HEK293 (cell line): ENCODE data around the gene ZNF749.
A peak's percentile ranks its signal among the peaks of the same experiment; 100 is the strongest.

ENCODE experiments used
- KLF9 ChIP-seq: fragments of 450-650 bp; formaldehyde crosslinking; IDR thresholded peaks from 2 replicates; pipeline ENCODE4 v1.5.1; 2016; ENCODE audit warnings: missing biosample characterization, missing genetic modification characterization, low read depth
- MZF1 ChIP-seq: fragments of 450-650 bp; formaldehyde crosslinking; IDR thresholded peaks from 2 replicates; pipeline ENCODE4 v1.5.1; 2017; ENCODE audit warnings: missing biosample characterization, missing genetic modification characterization, borderline replicate concordance
- PRDM1 ChIP-seq: fragments of 450-650 bp; formaldehyde crosslinking; IDR thresholded peaks from 2 replicates; pipeline ENCODE4; 2016; ENCODE audit warnings: missing biosample characterization, missing genetic modification characterization
- RBAK ChIP-seq: fragments of 450-650 bp; formaldehyde crosslinking; IDR thresholded peaks from 2 replicates; pipeline ENCODE4 v1.5.1; 2016; ENCODE audit warnings: missing biosample characterization, missing genetic modification characterization
- ZNF354C ChIP-seq: fragments of 450-650 bp; formaldehyde crosslinking; IDR thresholded peaks from 2 replicates; pipeline ENCODE4 v1.5.1; 2016; ENCODE audit warnings: missing biosample characterization, missing genetic modification characterization, low read depth, borderline replicate concordance
- ZNF37A ChIP-seq: fragments of 450-650 bp; IDR thresholded peaks from 2 replicates; pipeline ENCODE4 v1.5.1; 2018; ENCODE audit warnings: missing biosample characterization, missing genetic modification characterization
- ZNF510 ChIP-seq: fragments of 450-650 bp; formaldehyde crosslinking; IDR thresholded peaks from 2 replicates; pipeline ENCODE4 v1.5.1; 2018; ENCODE audit warnings: mild to moderate bottlenecking, missing genetic modification characterization, missing biosample characterization; ENCODE audit not compliant: insufficient replicate concordance
- TF ChIP-seq, protein P1 (sequence below): fragments of 450-650 bp; formaldehyde crosslinking; IDR thresholded peaks from 2 replicates; pipeline ENCODE4 v1.5.1; 2016; ENCODE audit warnings: missing biosample characterization, missing genetic modification characterization
- TF ChIP-seq, protein P2 (sequence below): fragments of 450-650 bp; formaldehyde crosslinking; IDR thresholded peaks from 2 replicates; pipeline ENCODE4 v1.5.1; 2017; ENCODE audit warnings: missing biosample characterization, missing genetic modification characterization
- TF ChIP-seq, protein P3 (sequence below): fragments of 450-650 bp; formaldehyde crosslinking; IDR thresholded peaks from 2 replicates; pipeline ENCODE4 v1.5.1; 2016; ENCODE audit warnings: missing biosample characterization, missing genetic modification characterization
- TF ChIP-seq, protein P4 (sequence below): fragments of 450-650 bp; formaldehyde crosslinking; conservative IDR thresholded peaks from 2 replicates; pipeline ENCODE4 v1.5.1; 2016; ENCODE audit warnings: low read depth, missing biosample characterization, missing genetic modification characterization
- TF ChIP-seq, protein P5 (sequence below): fragments of 450-650 bp; formaldehyde crosslinking; IDR thresholded peaks from 2 replicates; pipeline ENCODE4 v1.5.1; 2016; ENCODE audit warnings: missing biosample characterization, missing genetic modification characterization
- TF ChIP-seq, protein P6 (sequence below): fragments of 450-650 bp; formaldehyde crosslinking; IDR thresholded peaks from 2 replicates; pipeline ENCODE4 v1.5.1; 2016; ENCODE audit warnings: missing biosample characterization, missing genetic modification characterization

DNA sequence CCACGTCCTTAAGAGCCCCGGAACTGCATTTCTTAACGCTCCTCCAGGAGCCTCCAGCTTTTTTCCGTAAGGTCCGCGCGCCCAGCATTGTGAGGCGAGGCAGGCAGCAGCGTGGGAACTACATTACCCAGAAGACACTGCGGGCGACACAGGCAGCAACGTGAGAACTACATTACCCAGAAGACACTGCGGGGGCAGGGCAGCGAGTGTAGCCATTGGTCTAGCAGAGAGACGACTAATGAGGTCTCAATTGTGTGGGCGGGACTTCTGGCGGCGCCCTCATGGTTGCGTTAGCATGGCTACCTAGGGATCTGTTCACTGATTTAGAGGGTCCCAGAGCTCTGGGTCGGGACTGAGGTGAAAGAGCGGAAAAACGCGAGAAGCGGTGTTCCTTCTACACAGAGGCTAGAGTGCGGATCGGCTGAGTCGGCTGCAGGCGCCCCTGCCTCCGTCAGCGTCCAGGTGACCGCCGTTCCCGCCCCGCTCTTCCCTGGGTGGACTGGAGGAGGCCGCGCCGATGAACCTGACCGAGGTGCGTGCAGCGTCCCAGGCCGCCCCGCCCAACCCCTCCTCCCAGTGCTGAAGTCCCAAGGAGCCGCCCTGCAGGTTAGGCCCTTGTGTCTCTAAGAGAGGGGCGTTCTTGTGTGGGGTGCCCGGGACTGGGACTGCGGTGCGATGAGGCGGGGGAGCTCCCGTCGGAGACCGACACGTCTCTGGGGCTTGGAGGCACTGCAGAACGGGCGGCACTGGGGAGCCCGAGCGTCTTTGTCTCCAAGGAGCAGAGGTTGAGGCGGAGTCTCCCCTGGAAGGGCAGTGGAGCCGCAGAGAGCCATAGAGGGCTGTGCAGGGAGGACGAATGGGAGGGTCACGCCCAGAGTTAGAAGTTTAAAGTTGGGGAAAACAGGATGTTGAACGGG is at the start of gene ZNF749:
- TF ChIP-seq, protein P1, sequence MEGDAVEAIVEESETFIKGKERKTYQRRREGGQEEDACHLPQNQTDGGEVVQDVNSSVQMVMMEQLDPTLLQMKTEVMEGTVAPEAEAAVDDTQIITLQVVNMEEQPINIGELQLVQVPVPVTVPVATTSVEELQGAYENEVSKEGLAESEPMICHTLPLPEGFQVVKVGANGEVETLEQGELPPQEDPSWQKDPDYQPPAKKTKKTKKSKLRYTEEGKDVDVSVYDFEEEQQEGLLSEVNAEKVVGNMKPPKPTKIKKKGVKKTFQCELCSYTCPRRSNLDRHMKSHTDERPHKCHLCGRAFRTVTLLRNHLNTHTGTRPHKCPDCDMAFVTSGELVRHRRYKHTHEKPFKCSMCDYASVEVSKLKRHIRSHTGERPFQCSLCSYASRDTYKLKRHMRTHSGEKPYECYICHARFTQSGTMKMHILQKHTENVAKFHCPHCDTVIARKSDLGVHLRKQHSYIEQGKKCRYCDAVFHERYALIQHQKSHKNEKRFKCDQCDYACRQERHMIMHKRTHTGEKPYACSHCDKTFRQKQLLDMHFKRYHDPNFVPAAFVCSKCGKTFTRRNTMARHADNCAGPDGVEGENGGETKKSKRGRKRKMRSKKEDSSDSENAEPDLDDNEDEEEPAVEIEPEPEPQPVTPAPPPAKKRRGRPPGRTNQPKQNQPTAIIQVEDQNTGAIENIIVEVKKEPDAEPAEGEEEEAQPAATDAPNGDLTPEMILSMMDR (tag by site-specific recombination), result peak; percentile 15; the same call in 1 of the 2 replicates
- TF ChIP-seq KLF9 (tag by site-specific recombination), result no peak
- TF ChIP-seq MZF1 (tag by site-specific recombination), result no peak
- TF ChIP-seq, protein P2, sequence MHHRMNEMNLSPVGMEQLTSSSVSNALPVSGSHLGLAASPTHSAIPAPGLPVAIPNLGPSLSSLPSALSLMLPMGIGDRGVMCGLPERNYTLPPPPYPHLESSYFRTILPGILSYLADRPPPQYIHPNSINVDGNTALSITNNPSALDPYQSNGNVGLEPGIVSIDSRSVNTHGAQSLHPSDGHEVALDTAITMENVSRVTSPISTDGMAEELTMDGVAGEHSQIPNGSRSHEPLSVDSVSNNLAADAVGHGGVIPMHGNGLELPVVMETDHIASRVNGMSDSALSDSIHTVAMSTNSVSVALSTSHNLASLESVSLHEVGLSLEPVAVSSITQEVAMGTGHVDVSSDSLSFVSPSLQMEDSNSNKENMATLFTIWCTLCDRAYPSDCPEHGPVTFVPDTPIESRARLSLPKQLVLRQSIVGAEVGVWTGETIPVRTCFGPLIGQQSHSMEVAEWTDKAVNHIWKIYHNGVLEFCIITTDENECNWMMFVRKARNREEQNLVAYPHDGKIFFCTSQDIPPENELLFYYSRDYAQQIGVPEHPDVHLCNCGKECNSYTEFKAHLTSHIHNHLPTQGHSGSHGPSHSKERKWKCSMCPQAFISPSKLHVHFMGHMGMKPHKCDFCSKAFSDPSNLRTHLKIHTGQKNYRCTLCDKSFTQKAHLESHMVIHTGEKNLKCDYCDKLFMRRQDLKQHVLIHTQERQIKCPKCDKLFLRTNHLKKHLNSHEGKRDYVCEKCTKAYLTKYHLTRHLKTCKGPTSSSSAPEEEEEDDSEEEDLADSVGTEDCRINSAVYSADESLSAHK, result no peak
- TF ChIP-seq PRDM1 (tag by site-specific recombination), result no peak
- TF ChIP-seq ZNF510 (tag by site-specific recombination), result no peak
- TF ChIP-seq ZNF354C, result no peak
- TF ChIP-seq, protein P3, sequence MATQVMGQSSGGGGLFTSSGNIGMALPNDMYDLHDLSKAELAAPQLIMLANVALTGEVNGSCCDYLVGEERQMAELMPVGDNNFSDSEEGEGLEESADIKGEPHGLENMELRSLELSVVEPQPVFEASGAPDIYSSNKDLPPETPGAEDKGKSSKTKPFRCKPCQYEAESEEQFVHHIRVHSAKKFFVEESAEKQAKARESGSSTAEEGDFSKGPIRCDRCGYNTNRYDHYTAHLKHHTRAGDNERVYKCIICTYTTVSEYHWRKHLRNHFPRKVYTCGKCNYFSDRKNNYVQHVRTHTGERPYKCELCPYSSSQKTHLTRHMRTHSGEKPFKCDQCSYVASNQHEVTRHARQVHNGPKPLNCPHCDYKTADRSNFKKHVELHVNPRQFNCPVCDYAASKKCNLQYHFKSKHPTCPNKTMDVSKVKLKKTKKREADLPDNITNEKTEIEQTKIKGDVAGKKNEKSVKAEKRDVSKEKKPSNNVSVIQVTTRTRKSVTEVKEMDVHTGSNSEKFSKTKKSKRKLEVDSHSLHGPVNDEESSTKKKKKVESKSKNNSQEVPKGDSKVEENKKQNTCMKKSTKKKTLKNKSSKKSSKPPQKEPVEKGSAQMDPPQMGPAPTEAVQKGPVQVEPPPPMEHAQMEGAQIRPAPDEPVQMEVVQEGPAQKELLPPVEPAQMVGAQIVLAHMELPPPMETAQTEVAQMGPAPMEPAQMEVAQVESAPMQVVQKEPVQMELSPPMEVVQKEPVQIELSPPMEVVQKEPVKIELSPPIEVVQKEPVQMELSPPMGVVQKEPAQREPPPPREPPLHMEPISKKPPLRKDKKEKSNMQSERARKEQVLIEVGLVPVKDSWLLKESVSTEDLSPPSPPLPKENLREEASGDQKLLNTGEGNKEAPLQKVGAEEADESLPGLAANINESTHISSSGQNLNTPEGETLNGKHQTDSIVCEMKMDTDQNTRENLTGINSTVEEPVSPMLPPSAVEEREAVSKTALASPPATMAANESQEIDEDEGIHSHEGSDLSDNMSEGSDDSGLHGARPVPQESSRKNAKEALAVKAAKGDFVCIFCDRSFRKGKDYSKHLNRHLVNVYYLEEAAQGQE (tag by site-specific recombination), result no peak
- TF ChIP-seq, protein P4, sequence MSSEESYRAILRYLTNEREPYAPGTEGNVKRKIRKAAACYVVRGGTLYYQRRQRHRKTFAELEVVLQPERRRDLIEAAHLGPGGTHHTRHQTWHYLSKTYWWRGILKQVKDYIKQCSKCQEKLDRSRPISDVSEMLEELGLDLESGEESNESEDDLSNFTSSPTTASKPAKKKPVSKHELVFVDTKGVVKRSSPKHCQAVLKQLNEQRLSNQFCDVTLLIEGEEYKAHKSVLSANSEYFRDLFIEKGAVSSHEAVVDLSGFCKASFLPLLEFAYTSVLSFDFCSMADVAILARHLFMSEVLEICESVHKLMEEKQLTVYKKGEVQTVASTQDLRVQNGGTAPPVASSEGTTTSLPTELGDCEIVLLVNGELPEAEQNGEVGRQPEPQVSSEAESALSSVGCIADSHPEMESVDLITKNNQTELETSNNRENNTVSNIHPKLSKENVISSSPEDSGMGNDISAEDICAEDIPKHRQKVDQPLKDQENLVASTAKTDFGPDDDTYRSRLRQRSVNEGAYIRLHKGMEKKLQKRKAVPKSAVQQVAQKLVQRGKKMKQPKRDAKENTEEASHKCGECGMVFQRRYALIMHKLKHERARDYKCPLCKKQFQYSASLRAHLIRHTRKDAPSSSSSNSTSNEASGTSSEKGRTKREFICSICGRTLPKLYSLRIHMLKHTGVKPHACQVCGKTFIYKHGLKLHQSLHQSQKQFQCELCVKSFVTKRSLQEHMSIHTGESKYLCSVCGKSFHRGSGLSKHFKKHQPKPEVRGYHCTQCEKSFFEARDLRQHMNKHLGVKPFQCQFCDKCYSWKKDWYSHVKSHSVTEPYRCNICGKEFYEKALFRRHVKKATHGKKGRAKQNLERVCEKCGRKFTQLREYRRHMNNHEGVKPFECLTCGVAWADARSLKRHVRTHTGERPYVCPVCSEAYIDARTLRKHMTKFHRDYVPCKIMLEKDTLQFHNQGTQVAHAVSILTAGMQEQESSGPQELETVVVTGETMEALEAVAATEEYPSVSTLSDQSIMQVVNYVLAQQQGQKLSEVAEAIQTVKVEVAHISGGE (tag by site-specific recombination), result peak; percentile 18
- no peak for TF ChIP-seq RBAK (tag by site-specific recombination)
- TF ChIP-seq, protein P5, sequence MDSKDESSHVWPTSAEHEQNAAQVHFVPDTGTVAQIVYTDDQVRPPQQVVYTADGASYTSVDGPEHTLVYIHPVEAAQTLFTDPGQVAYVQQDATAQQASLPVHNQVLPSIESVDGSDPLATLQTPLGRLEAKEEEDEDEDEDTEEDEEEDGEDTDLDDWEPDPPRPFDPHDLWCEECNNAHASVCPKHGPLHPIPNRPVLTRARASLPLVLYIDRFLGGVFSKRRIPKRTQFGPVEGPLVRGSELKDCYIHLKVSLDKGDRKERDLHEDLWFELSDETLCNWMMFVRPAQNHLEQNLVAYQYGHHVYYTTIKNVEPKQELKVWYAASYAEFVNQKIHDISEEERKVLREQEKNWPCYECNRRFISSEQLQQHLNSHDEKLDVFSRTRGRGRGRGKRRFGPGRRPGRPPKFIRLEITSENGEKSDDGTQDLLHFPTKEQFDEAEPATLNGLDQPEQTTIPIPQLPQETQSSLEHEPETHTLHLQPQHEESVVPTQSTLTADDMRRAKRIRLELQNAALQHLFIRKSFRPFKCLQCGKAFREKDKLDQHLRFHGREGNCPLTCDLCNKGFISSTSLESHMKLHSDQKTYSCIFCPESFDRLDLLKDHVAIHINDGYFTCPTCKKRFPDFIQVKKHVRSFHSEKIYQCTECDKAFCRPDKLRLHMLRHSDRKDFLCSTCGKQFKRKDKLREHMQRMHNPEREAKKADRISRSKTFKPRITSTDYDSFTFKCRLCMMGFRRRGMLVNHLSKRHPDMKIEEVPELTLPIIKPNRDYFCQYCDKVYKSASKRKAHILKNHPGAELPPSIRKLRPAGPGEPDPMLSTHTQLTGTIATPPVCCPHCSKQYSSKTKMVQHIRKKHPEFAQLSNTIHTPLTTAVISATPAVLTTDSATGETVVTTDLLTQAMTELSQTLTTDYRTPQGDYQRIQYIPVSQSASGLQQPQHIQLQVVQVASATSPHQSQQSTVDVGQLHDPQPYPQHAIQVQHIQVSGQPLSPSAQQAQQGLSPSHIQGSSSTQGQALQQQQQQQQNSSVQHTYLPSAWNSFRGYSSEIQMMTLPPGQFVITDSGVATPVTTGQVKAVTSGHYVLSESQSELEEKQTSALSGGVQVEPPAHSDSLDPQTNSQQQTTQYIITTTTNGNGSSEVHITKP, result peak; percentile 63; the same call in 1 of the 2 replicates
- TF ChIP-seq, protein P6, sequence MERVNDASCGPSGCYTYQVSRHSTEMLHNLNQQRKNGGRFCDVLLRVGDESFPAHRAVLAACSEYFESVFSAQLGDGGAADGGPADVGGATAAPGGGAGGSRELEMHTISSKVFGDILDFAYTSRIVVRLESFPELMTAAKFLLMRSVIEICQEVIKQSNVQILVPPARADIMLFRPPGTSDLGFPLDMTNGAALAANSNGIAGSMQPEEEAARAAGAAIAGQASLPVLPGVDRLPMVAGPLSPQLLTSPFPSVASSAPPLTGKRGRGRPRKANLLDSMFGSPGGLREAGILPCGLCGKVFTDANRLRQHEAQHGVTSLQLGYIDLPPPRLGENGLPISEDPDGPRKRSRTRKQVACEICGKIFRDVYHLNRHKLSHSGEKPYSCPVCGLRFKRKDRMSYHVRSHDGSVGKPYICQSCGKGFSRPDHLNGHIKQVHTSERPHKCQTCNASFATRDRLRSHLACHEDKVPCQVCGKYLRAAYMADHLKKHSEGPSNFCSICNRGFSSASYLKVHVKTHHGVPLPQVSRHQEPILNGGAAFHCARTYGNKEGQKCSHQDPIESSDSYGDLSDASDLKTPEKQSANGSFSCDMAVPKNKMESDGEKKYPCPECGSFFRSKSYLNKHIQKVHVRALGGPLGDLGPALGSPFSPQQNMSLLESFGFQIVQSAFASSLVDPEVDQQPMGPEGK (tag by site-specific recombination), result peak; percentile 48; the same call in 1 of the 2 replicates
- TF ChIP-seq ZNF37A, result no peak
